GM18858 (cell line): ENCODE data around the gene CDHR1.
A peak's percentile ranks its signal among the peaks of the same experiment; 100 is the strongest.

ENCODE experiments used
- ATAC-seq: cut with Tn5 transposase; IDR thresholded peaks from one replicate; pipeline ENCODE4 v1.9.1; 2021; ENCODE audit not compliant: unreplicated experiment

Gene CDHR1

DNA sequence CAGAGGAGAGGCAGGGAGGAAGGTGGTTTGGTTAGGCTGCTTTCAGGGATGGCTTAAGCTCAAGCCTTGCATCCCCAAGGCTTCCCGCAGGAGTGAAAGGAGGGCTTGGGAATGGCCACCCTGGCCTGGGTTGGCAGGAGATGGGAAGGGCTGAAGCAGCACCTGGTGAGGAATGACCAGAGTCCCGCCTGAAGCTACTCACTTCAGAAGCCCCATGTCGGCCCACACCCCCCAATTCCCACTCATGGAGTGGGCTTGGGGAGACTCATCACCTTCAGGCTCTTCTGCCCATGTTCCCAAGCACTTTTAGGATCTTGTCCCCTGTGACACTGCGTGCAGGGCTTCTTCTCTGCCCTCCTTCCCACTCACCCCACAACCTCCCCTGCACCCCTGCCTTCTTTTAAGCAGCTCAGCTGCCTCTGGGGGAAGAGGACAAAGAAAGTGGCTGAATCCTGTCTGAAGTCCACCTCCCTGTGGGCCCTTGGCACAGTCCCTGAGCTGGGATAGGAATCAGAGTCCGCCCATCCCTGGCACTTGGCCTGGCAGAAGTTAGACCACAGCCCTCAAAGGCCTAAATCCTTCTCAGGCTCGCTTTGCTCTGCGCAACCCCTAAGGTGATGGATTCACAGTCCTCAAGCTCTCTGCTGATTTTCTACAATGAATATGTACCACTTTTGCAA lies 67.0 kb downstream of the CDHR1 start:
- no peak for ATAC-seq

DNA sequence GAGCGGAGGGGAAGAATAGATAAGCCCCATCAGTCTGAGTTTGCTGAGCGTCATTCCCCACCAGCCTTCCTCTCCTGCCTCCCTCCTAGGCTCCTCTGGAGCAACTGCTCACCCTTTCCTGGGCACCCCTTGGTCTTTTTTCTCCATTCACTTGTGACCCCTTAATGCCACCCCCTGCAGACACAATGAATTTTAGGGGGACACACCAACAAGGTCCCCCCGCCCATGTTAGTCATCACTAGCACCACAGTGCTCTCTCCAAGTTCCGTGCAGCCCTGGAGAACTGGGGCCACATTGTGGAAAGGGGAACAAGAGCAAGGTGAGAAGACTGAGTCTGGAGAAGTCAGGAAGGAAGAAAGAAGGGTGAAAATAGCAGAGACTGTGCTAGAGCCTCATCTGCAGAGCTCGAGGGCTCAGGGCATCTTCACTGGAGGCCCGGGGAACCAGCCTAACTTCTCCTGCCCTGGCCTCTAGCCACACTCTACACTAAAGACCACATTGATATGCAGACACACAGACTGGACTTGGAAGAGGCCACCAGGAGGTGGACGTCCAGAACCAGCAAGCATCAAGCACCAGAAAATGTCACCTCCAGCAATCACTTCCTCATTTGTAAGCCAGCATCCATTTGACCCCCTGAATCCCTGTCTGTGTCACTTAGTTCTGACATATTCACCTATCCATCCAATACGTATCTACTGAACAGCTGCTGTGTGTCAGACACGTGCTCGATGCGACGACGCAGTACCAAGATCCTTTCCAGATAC lies 68.0 kb downstream of the CDHR1 start:
- ATAC-seq = no peak

DNA sequence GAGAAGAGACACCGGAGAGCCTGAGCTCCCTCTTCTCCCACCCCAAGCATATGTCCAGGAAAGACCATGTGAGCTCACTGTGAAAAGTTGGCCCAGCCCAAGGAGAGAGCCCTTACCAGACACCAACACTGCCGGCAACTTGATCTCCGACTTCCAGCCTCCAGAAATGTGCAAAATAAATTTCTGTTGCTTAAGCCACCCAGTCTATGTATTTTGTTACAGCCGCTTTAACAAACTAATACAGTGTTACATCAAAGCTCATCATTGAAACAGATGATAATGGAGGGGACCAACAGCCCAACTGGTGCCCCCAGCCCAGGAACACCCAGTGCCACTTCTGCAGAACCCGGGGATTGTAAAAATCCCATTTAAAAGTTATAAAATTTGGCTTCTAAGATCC lies 69.4 kb downstream of the CDHR1 start:
- ATAC-seq = no peak

DNA sequence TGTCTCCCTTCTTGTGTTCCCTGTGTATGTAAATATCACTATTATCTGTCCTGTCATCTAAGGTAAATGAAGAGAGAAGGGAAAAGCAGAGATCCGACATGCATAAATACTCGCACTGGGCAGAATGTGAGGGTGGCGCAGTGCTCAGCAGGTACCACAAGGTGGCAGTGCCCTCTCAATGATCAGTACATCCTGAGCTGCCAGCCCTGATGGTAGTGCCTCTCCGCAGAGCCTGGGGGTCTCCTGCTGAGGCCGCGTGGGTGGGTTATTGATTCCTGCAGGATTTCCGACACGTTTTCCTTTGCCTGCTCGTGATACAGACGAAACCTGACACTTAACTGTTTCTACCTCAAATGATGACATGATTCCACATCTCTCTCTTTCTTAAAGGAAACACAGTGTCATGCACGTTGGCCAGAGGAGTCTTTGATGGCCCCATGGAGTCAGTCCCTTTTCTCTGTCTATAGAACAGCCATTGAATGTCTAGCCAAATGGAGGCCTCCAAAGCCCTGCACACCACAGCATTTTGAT lies 70.3 kb downstream of the CDHR1 start:
- ATAC-seq = peak; percentile 90

DNA sequence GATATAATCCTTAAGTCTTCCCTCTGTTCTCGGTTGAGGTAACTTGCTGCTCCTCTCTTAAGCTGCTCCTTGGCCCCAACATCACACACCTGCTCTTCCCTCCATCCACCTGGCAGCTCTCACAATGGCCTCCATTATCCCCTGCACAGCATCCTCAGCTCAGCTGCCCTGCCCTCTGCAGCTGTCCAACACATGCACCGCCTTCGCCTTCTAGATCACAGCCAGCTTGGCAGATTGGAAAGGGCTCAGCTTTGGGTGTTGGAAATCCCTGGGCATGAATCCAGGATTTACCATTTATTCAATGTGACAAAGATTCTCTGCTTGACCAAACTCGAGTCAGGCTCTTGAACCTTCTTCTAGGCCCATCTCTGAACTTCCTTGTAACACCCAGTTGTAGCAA lies 71.1 kb downstream of the CDHR1 start:
- ATAC-seq = no peak

DNA sequence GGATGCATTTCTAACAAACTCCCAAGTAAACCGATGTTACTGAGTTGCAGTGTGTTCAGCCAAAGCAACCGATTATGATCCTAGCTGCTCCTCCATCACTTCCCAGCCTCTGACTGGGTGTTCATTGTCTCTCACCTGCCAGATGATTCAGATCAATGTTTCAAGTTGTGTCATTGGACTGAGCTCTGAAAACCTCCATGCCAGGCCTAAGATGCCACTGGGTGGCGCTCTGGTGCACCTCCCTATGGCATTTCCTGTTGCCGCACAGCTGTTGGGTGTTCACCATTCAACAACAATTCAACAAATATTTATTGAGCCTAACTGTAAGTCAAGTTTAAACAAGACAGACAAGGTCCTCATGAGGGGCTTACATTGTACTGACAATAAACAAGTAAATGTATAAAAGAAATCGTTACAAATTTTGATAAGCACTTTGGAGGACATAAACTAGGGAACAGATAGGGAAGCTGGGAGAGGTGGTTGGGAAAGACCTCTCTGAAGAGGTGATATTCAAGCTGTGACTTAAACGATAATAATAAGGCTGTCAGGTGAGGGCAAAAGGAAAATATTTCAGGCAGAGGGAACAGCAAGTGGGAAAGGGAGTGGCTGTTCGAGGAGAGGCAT lies 73.3 kb downstream of the CDHR1 start:
- ATAC-seq = no peak

DNA sequence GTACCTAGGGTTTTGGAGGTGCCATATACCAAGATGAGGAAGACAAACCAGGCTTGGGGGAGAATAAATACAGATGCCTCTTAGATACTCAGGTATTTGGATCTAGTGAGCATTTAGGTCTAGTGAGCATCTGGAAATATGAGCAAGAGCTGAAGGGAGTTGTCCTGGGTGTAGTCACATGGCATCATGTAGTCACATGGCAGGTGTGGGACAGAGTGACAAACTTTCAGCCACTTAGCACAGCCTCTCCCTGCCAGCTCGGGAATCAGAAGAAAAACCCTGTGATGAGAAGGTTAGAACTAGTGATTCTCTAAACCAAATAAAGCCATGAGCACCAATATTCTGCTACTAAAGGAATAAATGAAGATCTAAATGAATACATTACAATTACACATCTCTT lies 74.8 kb downstream of the CDHR1 start:
- no peak for ATAC-seq
